Measurements from ENCODE around the gene AGXT2. TPM values are rescaled to one million over a fixed set of nuclear protein-coding genes. Genes with fewer than 3 reads are reported as not detected.

AGXT2 gene
- total RNA-seq, 1 donor from 2014 or later, result not detected

DNA sequence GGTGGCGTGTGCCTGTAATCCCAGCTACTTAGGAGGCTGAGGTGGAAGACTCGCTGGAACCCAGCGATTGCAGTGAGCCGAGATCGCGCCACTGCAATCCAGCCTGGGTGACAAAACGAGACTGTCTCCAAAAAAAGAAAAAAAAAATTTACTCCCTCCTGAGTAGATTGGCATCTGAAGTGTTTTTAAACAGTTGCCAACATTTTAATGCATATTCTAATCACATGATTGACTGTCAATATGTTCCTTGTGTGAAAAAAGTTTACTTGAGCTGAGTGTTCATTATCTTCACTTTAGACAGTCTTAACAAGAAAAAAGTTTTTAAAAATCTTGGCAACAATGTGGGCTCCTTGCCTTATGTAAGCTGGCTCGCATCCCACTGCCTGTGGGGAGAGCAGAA lies 53.8 kb downstream of the AGXT2 start:
- no peaks in the 10 kb centered on the region for H3K9me3 Mint-ChIP-seq (ENCODE audit: low read depth)
- no peaks in the 10 kb centered on the region for H3K36me3 Mint-ChIP-seq (ENCODE audit: low read depth)
- H3K4me3 Mint-ChIP-seq (ENCODE audit: unreplicated experiment), result no peak overlapping the region
- TF ChIP-seq, protein P1, sequence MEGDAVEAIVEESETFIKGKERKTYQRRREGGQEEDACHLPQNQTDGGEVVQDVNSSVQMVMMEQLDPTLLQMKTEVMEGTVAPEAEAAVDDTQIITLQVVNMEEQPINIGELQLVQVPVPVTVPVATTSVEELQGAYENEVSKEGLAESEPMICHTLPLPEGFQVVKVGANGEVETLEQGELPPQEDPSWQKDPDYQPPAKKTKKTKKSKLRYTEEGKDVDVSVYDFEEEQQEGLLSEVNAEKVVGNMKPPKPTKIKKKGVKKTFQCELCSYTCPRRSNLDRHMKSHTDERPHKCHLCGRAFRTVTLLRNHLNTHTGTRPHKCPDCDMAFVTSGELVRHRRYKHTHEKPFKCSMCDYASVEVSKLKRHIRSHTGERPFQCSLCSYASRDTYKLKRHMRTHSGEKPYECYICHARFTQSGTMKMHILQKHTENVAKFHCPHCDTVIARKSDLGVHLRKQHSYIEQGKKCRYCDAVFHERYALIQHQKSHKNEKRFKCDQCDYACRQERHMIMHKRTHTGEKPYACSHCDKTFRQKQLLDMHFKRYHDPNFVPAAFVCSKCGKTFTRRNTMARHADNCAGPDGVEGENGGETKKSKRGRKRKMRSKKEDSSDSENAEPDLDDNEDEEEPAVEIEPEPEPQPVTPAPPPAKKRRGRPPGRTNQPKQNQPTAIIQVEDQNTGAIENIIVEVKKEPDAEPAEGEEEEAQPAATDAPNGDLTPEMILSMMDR (IDR thresholded peaks at IDR 0.05), result no peak
- no peak overlapping the region for H3K27ac Mint-ChIP-seq (ENCODE audit: unreplicated experiment)
- H3K4me1 Mint-ChIP-seq (ENCODE audit: low read depth), result no peaks in the 10 kb centered on the region
- peaks cover 29% of the 10 kb centered on the region for H3K27me3 Mint-ChIP-seq (ENCODE audit: low read depth)
- DNase-seq (ENCODE audit: low spot score), result no peak

DNA sequence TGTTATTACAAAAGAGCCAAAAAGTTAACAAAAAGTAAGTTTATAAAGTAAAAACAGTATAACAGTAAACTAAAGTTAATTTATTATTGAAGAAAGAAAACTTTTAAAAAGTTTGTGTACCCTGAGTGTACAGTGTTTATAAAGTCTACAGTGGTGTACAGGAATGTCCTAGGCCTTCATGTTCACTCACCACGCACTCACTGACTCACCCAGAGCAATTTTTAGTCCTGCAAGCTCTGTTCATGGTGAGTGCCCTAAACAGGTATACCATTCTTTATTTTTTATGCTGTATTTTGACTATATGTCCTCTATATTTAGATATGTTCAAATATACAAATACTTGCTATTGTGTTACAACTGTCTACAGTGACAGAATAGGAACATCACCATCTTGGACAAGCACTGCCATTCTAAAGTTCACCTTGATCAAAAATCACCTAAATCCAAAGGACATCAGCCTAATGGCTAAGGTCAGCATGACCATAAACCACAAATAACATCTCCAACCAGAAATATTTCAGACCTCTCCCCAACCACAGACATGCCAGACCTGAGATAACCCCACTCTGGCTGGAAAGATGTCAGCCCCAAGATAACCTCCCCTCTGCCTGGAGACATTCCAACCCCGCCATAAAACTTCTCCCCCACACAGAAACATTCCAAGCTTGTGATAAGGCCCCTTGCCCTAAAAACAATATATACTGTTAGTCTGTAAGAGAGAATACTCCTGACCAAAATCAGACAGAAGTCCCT lies 56.1 kb downstream of the AGXT2 start:
- no peak for DNase-seq (ENCODE audit: low spot score)
- Mint-ChIP-seq H3K27ac (ENCODE audit: unreplicated experiment) (no peak overlapping the region), H3K4me1 (ENCODE audit: low read depth) (no peaks in the 10 kb centered on the region), H3K4me3 (ENCODE audit: unreplicated experiment) (no peak overlapping the region), H3K9me3 (ENCODE audit: low read depth) (peaks cover 6% of the 10 kb centered on the region), H3K27me3 (ENCODE audit: low read depth) (peaks cover 41% of the 10 kb centered on the region), H3K36me3 (ENCODE audit: low read depth) (peaks cover 5% of the 10 kb centered on the region)
- TF ChIP-seq, protein P1 (IDR thresholded peaks at IDR 0.05), result no peak

DNA sequence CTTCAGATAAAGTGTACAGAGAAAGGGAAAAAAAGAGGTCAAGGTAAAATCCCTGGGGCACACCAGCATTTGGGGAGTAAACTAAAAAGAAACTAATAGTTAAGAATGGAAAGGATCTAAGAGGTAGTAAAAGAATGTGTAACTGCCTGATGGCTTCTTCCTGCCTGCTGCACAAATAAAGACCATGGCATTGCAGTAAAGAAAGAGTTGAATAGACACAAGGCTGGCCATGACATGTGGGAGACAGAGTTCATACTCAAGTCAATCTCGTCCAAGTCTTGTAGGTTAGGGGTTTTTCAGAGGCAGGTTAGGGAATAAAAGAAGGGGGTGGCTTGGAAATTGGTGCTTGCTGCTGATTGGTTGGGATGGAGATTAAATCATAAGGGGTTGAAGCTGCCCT lies 60.8 kb downstream of the AGXT2 start:
- Mint-ChIP-seq H3K27me3 (ENCODE audit: low read depth) (peaks cover 22% of the 10 kb centered on the region), H3K9me3 (ENCODE audit: low read depth) (peaks cover 13% of the 10 kb centered on the region), H3K27ac (ENCODE audit: unreplicated experiment) (no peak overlapping the region)

DNA sequence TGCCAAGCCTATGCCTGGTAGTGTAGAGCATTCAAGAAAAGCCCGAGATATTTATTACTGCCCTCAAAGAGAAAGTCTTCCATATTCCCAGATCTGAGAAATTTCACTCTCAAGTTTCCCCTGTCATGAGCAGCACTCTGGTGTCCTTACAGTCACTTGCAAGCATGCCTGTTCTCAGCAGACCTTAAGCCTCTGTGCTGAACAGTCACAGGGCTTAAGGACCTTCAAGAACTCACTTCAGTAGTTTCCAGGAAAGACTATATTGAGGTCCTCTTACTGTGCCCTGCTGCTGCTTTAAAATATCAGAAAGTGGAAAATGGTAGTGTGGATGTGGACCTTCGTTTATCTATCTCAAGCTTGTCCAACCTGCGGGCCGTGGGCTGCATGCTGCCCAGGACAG lies 64.9 kb downstream of the AGXT2 start:
- Mint-ChIP-seq H3K4me3 (ENCODE audit: unreplicated experiment) (no peak overlapping the region), H3K36me3 (ENCODE audit: low read depth) (peaks cover 7% of the 10 kb centered on the region), H3K27ac (ENCODE audit: unreplicated experiment) (no peak overlapping the region), H3K27me3 (ENCODE audit: low read depth) (peaks cover 11% of the 10 kb centered on the region), H3K9me3 (ENCODE audit: low read depth) (peaks cover 17% of the 10 kb centered on the region), H3K4me1 (ENCODE audit: low read depth) (no peaks in the 10 kb centered on the region)
- DNase-seq (ENCODE audit: low spot score), result no peak
- TF ChIP-seq, protein P1 (IDR thresholded peaks at IDR 0.05), result no peak

More for the DNA sequence above, 60.8 kb downstream of the AGXT2 start:
- no peak for DNase-seq (ENCODE audit: low spot score)
- H3K36me3 Mint-ChIP-seq (ENCODE audit: low read depth), result peaks cover 7% of the 10 kb centered on the region
- no peaks in the 10 kb centered on the region for H3K4me1 Mint-ChIP-seq (ENCODE audit: low read depth)
- TF ChIP-seq, protein P1 (IDR thresholded peaks at IDR 0.05), result no peak
- no peak overlapping the region for H3K4me3 Mint-ChIP-seq (ENCODE audit: unreplicated experiment)

DNA sequence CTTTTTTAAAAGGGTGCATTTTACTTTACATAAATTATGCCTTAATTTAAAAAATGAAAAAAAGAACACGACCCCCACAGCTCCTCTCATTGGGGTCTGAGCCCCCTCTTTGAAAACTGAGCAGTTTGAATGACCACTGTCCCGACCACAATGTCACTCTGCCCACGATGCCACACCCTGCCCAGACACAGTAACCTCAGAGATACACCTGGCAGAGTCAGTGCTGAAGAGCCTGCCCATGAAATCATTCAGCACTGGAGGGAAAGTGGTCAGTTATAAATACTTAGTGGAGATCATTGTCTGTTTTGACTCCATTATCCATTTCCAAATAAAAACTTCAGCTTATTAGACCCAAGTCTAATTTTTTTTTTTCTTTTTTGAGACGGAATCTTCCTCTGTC lies 69.1 kb downstream of the AGXT2 start:
- H3K27me3 Mint-ChIP-seq (ENCODE audit: low read depth), result no peaks in the 10 kb centered on the region
- H3K27ac Mint-ChIP-seq (ENCODE audit: unreplicated experiment), result no peak overlapping the region
- H3K36me3 Mint-ChIP-seq (ENCODE audit: low read depth), result no peaks in the 10 kb centered on the region
- H3K9me3 Mint-ChIP-seq (ENCODE audit: low read depth), result peaks cover 4% of the 10 kb centered on the region
- no peaks in the 10 kb centered on the region for H3K4me1 Mint-ChIP-seq (ENCODE audit: low read depth)
- TF ChIP-seq, protein P1 (IDR thresholded peaks at IDR 0.05), result no peak
- H3K4me3 Mint-ChIP-seq (ENCODE audit: unreplicated experiment), result no peak overlapping the region
- DNase-seq (ENCODE audit: low spot score), result no peak

Measured in chondrocyte (in vitro differentiated cells).